ENCODE measurements around the gene CAMTA2. TPM values are rescaled to one million over a fixed set of nuclear protein-coding genes. Genes with fewer than 3 reads are reported as not detected.

Gene CAMTA2
- total and polyA plus RNA-seq, 3 experiments from 2014 or later = 19.6 to 90.6 (median 85.6) TPM

GRCh38 chr17:4945944-4946280, 41.6 kb downstream of the CAMTA2 start:
- CTCF ChIA-PET = interaction anchor here (2.6 to 3.3 kb wide), 2 partner anchors 22 to 37 kb away, joined by 7 to 17 read pairs; partner anchors contain the start of gene SPAG7
- Mint-ChIP-seq H3K9me3 (no peaks in the 10 kb centered on the region), H3K4me3 (peak overlapping the region; percentile 94 to 100 (median 97)), H3K27me3 (peaks cover 0 to 5% of the 10 kb centered on the region in 2 donors), H3K36me3 (peaks cover 13 to 64% (median 29%) of the 10 kb centered on the region in 3 donors), H3K27ac (peak overlapping the region; percentile 92 to 99 (median 96)), H3K4me1 (peaks cover 64 to 74% (median 73%) of the 10 kb centered on the region in 3 donors)
- Histone ChIP-seq H3K27ac (ENCODE audit: low read depth, low read length) (peak overlapping the region; percentile 58), H3K9me3 (ENCODE audit: low read length) (no peaks in the 10 kb centered on the region), H3K4me3 (ENCODE audit: low read length) (peak overlapping the region; percentile 97), H3K27me3 (ENCODE audit: insufficient read depth, low read length, poor library complexity, severe bottlenecking) (no peaks in the 10 kb centered on the region), H3K36me3 (ENCODE audit: insufficient read depth, low read length) (peaks cover 35% of the 10 kb centered on the region), H3K4me1 (ENCODE audit: insufficient read depth, low read length) (peaks cover 67% of the 10 kb centered on the region)
- DNase-seq = no peak
- POLR2A ChIA-PET = interaction anchor here (1.4 to 11.7 kb wide), 2 partner anchors 21 to 46 kb away, joined by 4 to 187 read pairs; partner anchors contain the start of genes C17orf107 and SPAG7

- no peaks in the 10 kb centered on the region for H3K9me3 Mint-ChIP-seq
- H3K4me3 Mint-ChIP-seq = peak overlapping the region; percentile 94 to 100 (median 97)
- H3K27ac ChIP-seq (ENCODE audit: low read depth, low read length) = peak overlapping the region; percentile 65
- peak overlapping the region; percentile 92 to 99 (median 96) for H3K27ac Mint-ChIP-seq
- ChIA-PET POLR2A (interaction anchor here (0.7 to 11.7 kb wide), 3 partner anchors 22 to 104 kb away, joined by 3 to 187 read pairs (median 4); partner anchors contain the start of genes C17orf107 and SPAG7), CTCF (interaction anchor here (2.6 to 3.3 kb wide), 2 partner anchors 22 to 36 kb away, joined by 7 to 17 read pairs; partner anchors contain the start of gene SPAG7)
- peaks cover 35% of the 10 kb centered on the region for H3K36me3 ChIP-seq (ENCODE audit: insufficient read depth, low read length)
- no peaks in the 10 kb centered on the region for H3K9me3 ChIP-seq (ENCODE audit: low read length)
- peaks cover 13 to 70% (median 29%) of the 10 kb centered on the region in 3 donors for H3K36me3 Mint-ChIP-seq
- peak overlapping the region; percentile 51 for H3K4me3 ChIP-seq (ENCODE audit: low read length)
- peak; percentile 39 to 88 (median 60) for DNase-seq
- H3K27me3 Mint-ChIP-seq = peaks cover 0 to 5% of the 10 kb centered on the region in 2 donors
- H3K4me1 ChIP-seq (ENCODE audit: insufficient read depth, low read length) = peaks cover 64% of the 10 kb centered on the region
- H3K4me1 Mint-ChIP-seq = peaks cover 58 to 70% (median 69%) of the 10 kb centered on the region in 3 donors
- no peaks in the 10 kb centered on the region for H3K27me3 ChIP-seq (ENCODE audit: insufficient read depth, low read length, poor library complexity, severe bottlenecking)
These were observed 42.1 kb downstream of the CAMTA2 start for GRCh38 chr17:4945176-4945943.

- ChIA-PET CTCF (interaction anchor here (2.6 to 3.3 kb wide), 2 partner anchors 23 to 36 kb away, joined by 7 to 17 read pairs; partner anchors contain the start of gene SPAG7), POLR2A (interaction anchor here (0.7 to 11.7 kb wide), 3 partner anchors 22 to 105 kb away, joined by 3 to 187 read pairs (median 4); partner anchors contain the start of genes C17orf107 and SPAG7)
- Histone ChIP-seq H3K27me3 (ENCODE audit: insufficient read depth, low read length, poor library complexity, severe bottlenecking) (no peaks in the 10 kb centered on the region), H3K36me3 (ENCODE audit: insufficient read depth, low read length) (peaks cover 35% of the 10 kb centered on the region), H3K4me3 (ENCODE audit: low read length) (peak overlapping the region; percentile 51), H3K27ac (ENCODE audit: low read depth, low read length) (peak overlapping the region; percentile 65), H3K4me1 (ENCODE audit: insufficient read depth, low read length) (peaks cover 62% of the 10 kb centered on the region), H3K9me3 (ENCODE audit: low read length) (no peaks in the 10 kb centered on the region)
- H3K9me3 Mint-ChIP-seq = no peaks in the 10 kb centered on the region
- peaks cover 13 to 74% (median 29%) of the 10 kb centered on the region in 3 donors for H3K36me3 Mint-ChIP-seq
- peaks cover 0 to 8% of the 10 kb centered on the region in 2 donors for H3K27me3 Mint-ChIP-seq
- H3K4me1 Mint-ChIP-seq = peaks cover 55 to 71% (median 66%) of the 10 kb centered on the region in 3 donors
- peak overlapping the region; percentile 92 to 99 (median 96) for H3K27ac Mint-ChIP-seq
- peak overlapping the region; percentile 94 to 100 (median 97) for H3K4me3 Mint-ChIP-seq
- DNase-seq = no peak
These were observed 42.8 kb downstream of the CAMTA2 start for GRCh38 chr17:4944554-4945175.

GRCh38 chr17:4944163-4944553, 43.3 kb downstream of the CAMTA2 start:
- Mint-ChIP-seq H3K27ac (peak overlapping the region; percentile 86 to 99 (median 96)), H3K9me3 (no peaks in the 10 kb centered on the region), H3K4me1 (peaks cover 57 to 74% (median 69%) of the 10 kb centered on the region in 3 donors), H3K4me3 (peak overlapping the region; percentile 94 to 100 (median 97)), H3K36me3 (peaks cover 13 to 78% (median 29%) of the 10 kb centered on the region in 3 donors), H3K27me3 (peaks cover 0 to 8% of the 10 kb centered on the region in 2 donors)
- peak; percentile 41 to 70 (median 62) for DNase-seq
- CTCF ChIA-PET = interaction anchor here (1.1 to 3.3 kb wide), 3 partner anchors 23 to 35 kb away, joined by 3 to 17 read pairs (median 7); partner anchors contain the start of gene SPAG7
- POLR2A ChIA-PET = interaction anchor here (0.6 to 0.8 kb wide), 2 partner anchors 23 to 43 kb away, joined by 3 read pairs; no protein-coding TSS in a partner anchor
- Histone ChIP-seq H3K27me3 (ENCODE audit: insufficient read depth, low read length, poor library complexity, severe bottlenecking) (no peaks in the 10 kb centered on the region), H3K9me3 (ENCODE audit: low read length) (no peaks in the 10 kb centered on the region), H3K36me3 (ENCODE audit: insufficient read depth, low read length) (peaks cover 35% of the 10 kb centered on the region), H3K4me1 (ENCODE audit: insufficient read depth, low read length) (peaks cover 64% of the 10 kb centered on the region), H3K4me3 (ENCODE audit: low read length) (peak overlapping the region; percentile 51), H3K27ac (ENCODE audit: low read depth, low read length) (peak overlapping the region; percentile 65)

- H3K27me3 ChIP-seq (ENCODE audit: insufficient read depth, low read length, poor library complexity, severe bottlenecking) = no peaks in the 10 kb centered on the region
- Mint-ChIP-seq H3K36me3 (peaks cover 13 to 86% (median 29%) of the 10 kb centered on the region in 3 donors), H3K27me3 (peaks cover 0 to 6% of the 10 kb centered on the region in 2 donors), H3K4me3 (peak overlapping the region; percentile 86 to 97 (median 96)), H3K4me1 (peaks cover 68 to 83% (median 76%) of the 10 kb centered on the region in 3 donors), H3K9me3 (no peaks in the 10 kb centered on the region), H3K27ac (peak overlapping the region; percentile 15 to 99 (median 78))
- no peaks in the 10 kb centered on the region for H3K9me3 ChIP-seq (ENCODE audit: low read length)
- no peak overlapping the region for H3K27ac ChIP-seq (ENCODE audit: low read depth, low read length)
- H3K36me3 ChIP-seq (ENCODE audit: insufficient read depth, low read length) = peaks cover 38% of the 10 kb centered on the region
- H3K4me3 ChIP-seq (ENCODE audit: low read length) = peak overlapping the region; percentile 97
- no peak for DNase-seq
- POLR2A ChIA-PET = interaction anchor here (0.6 to 0.8 kb wide), 2 partner anchors 8 to 20 kb away, joined by 3 to 7 read pairs; partner anchors contain the start of gene ENO3
- CTCF ChIA-PET = interaction anchor here (0.9 to 1.1 kb wide), 2 partner anchors 24 to 38 kb away, joined by 3 read pairs; partner anchors contain the start of gene SPAG7
- peaks cover 75% of the 10 kb centered on the region for H3K4me1 ChIP-seq (ENCODE audit: insufficient read depth, low read length)
These were observed 44.5 kb downstream of the CAMTA2 start for GRCh38 chr17:4942760-4943508.

- peak overlapping the region; percentile 86 to 97 (median 96) for H3K4me3 Mint-ChIP-seq
- peaks cover 0 to 5% of the 10 kb centered on the region in 2 donors for H3K27me3 Mint-ChIP-seq
- H3K36me3 Mint-ChIP-seq = peaks cover 13 to 89% (median 28%) of the 10 kb centered on the region in 3 donors
- CTCF ChIA-PET = interaction anchor here (2.9 to 4.0 kb wide), 2 partner anchors 27 to 32 kb away, joined by 25 to 34 read pairs; partner anchors contain the start of gene SPAG7
- H3K9me3 Mint-ChIP-seq = no peaks in the 10 kb centered on the region
- Histone ChIP-seq H3K27ac (ENCODE audit: low read depth, low read length) (peak overlapping the region; percentile 85), H3K4me1 (ENCODE audit: insufficient read depth, low read length) (peaks cover 70% of the 10 kb centered on the region), H3K4me3 (ENCODE audit: low read length) (peak overlapping the region; percentile 97), H3K36me3 (ENCODE audit: insufficient read depth, low read length) (peaks cover 34% of the 10 kb centered on the region), H3K9me3 (ENCODE audit: low read length) (no peaks in the 10 kb centered on the region), H3K27me3 (ENCODE audit: insufficient read depth, low read length, poor library complexity, severe bottlenecking) (no peaks in the 10 kb centered on the region)
- POLR2A ChIA-PET = interaction anchor here (2.7 to 4.1 kb wide), 2 partner anchors 26 to 32 kb away, joined by 15 to 67 read pairs; partner anchors contain the start of gene SPAG7
- H3K4me1 Mint-ChIP-seq = peaks cover 64 to 84% (median 68%) of the 10 kb centered on the region in 3 donors
- DNase-seq = no peak
- peak overlapping the region; percentile 88 to 98 (median 95) for H3K27ac Mint-ChIP-seq
These were observed 46.2 kb downstream of the CAMTA2 start for GRCh38 chr17:4941319-4941610.

All from CD8-positive, alpha-beta memory T cell (primary cell).